Measurements from ENCODE around the gene BRD3OS. TPM values are rescaled to one million over a fixed set of nuclear protein-coding genes. Genes with fewer than 3 reads are reported as not detected.

The BRD3OS gene
- total RNA-seq, 1 donor from 2014 or later = 17.3 TPM

DNA sequence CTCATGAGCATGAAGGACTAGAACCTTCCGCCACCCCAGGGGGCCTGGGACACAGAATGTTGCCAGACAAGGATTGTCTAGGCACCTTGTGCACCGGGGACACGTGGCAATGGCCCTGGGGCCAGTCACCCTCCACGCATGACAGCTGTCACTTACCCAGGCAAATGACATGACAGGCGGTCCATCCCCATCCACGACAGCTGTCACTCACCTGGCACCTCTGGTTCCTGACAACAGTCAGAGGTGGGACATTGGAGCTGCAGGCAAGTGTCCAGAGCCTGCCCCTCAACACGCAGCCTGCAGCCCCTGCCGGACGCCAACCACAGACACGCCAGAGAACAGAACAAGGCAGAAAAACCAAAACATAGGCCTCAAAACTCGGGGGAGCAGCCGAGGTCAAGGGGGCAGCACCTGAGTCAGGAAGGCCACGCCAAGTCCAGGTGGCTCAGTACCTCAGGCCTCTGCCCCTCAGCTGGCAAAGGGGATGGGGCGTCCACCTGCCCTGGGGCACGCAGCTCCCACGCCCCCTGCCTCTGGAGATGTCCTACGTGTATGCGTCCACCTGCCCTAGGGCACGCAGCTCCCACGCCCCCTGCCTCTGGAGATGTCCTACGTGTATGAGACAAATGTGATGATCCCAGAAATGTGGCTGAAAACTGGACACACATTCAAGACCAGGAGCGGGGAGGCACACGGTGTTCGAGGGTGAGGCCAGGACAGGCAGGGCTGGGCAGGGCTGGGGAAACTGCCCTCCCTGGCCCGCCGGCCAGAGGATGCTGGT, 47.7 kb upstream of the BRD3OS start:
- POLR2A ChIA-PET = interaction anchor here (1.0 kb wide), 2 partner anchors 16 to 31 kb away, joined by 3 read pairs; no protein-coding TSS in a partner anchor
- no peaks in the 10 kb centered on the region for H3K27me3 Mint-ChIP-seq
- H3K4me3 Mint-ChIP-seq = no peak overlapping the region
- H3K9me3 Mint-ChIP-seq = no peaks in the 10 kb centered on the region
- H3K4me1 Mint-ChIP-seq = peaks cover 82% of the 10 kb centered on the region
- CTCF ChIA-PET = no interaction called here
- ATAC-seq (ENCODE audit: low read depth) (no peak), DNase-seq (no peak)
- TF ChIP-seq, protein P1, sequence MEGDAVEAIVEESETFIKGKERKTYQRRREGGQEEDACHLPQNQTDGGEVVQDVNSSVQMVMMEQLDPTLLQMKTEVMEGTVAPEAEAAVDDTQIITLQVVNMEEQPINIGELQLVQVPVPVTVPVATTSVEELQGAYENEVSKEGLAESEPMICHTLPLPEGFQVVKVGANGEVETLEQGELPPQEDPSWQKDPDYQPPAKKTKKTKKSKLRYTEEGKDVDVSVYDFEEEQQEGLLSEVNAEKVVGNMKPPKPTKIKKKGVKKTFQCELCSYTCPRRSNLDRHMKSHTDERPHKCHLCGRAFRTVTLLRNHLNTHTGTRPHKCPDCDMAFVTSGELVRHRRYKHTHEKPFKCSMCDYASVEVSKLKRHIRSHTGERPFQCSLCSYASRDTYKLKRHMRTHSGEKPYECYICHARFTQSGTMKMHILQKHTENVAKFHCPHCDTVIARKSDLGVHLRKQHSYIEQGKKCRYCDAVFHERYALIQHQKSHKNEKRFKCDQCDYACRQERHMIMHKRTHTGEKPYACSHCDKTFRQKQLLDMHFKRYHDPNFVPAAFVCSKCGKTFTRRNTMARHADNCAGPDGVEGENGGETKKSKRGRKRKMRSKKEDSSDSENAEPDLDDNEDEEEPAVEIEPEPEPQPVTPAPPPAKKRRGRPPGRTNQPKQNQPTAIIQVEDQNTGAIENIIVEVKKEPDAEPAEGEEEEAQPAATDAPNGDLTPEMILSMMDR (IDR thresholded peaks at IDR 0.05) = no peak
- peaks cover 8% of the 10 kb centered on the region for H3K36me3 Mint-ChIP-seq (ENCODE audit: low read depth)
- no peak overlapping the region for H3K27ac Mint-ChIP-seq
- intact Hi-C loops (cut with micrococcal nuclease) = no loop called here

DNA sequence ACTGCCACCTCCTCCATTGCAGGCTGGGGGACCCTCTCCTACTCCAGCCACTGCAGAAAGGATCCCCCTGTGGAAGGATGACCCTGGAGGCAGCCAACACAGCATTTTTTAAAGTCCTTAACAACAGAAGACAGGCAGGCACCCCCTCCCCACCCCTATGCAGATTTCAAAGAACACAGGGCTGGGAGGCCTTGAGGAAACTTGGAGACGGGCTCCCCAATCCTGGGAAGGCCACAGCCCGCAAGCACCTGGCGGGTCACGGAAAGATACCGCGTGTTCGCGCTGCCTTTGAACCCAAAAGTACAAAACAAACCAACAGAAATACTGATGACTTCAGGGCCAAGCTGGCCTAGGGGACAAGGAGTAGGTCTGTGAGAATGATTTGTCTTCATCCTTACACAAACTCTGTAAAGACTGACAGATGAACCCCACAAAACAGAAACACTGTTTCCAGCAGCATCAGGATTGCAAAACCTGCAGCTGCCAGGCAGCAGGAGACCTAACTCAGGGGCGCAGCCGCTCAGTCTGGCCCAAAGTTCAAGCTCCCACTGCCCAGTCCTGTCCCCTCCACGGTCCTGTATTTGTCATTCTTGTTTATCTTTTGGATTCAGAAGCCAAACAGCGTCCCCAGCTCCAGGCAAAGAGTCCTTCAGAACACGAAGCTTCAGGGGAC, 46.9 kb upstream of the BRD3OS start:
- ATAC-seq (ENCODE audit: low read depth) (no peak), DNase-seq (no peak)
- intact Hi-C loops (cut with micrococcal nuclease) = no loop called here
- TF ChIP-seq, protein P1 (IDR thresholded peaks at IDR 0.05) = no peak
- peaks cover 12% of the 10 kb centered on the region for H3K36me3 Mint-ChIP-seq (ENCODE audit: low read depth)
- H3K4me3 Mint-ChIP-seq = no peak overlapping the region
- POLR2A ChIA-PET = interaction anchor here (1.0 kb wide), 1 partner anchor 19 kb away, joined by 4 read pairs; no protein-coding TSS in a partner anchor
- no peaks in the 10 kb centered on the region for H3K27me3 Mint-ChIP-seq
- no peaks in the 10 kb centered on the region for H3K9me3 Mint-ChIP-seq
- CTCF ChIA-PET = interaction anchor here (1.7 kb wide), 1 partner anchor 22 kb away, joined by 7 read pairs; no protein-coding TSS in a partner anchor
- H3K4me1 Mint-ChIP-seq = peaks cover 81% of the 10 kb centered on the region
- peak overlapping the region; percentile 30 for H3K27ac Mint-ChIP-seq

DNA sequence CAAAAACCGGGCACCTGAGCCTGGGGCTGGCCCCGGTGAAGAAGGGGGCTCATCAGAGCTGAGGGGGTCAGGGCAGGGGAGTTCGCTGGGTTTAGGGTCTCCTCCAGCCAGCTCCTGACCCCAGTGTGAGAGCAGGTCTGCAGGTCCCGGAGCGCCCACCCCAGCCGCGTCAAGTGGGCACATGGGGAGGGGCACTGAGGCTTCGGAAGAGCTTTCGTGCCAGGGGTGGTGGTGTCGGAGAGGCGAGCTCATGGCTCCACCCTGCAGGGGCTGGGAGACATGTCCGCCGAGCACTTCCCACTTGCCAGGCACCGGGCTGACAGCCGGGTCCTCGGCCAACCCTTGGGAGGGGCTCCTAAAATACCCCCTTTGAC, 46.4 kb upstream of the BRD3OS start:
- ChIA-PET POLR2A (interaction anchor here (1.0 kb wide), 1 partner anchor 20 kb away, joined by 4 read pairs; no protein-coding TSS in a partner anchor), CTCF (interaction anchor here (1.3 to 1.7 kb wide), 2 partner anchors 23 to 33 kb away, joined by 3 to 7 read pairs; no protein-coding TSS in a partner anchor)
- Mint-ChIP-seq H3K4me3 (no peak overlapping the region), H3K4me1 (peaks cover 80% of the 10 kb centered on the region), H3K36me3 (ENCODE audit: low read depth) (peaks cover 14% of the 10 kb centered on the region), H3K9me3 (no peaks in the 10 kb centered on the region), H3K27me3 (no peaks in the 10 kb centered on the region), H3K27ac (no peak overlapping the region)
- intact Hi-C loops (cut with micrococcal nuclease) = loop anchor here (1.0 kb wide), 1 partner anchor 13 kb away; the partner anchor contains the start of gene VAV2
- DNase-seq (no peak), ATAC-seq (ENCODE audit: low read depth) (no peak)
- TF ChIP-seq, protein P1 (IDR thresholded peaks at IDR 0.05) = no peak

DNA sequence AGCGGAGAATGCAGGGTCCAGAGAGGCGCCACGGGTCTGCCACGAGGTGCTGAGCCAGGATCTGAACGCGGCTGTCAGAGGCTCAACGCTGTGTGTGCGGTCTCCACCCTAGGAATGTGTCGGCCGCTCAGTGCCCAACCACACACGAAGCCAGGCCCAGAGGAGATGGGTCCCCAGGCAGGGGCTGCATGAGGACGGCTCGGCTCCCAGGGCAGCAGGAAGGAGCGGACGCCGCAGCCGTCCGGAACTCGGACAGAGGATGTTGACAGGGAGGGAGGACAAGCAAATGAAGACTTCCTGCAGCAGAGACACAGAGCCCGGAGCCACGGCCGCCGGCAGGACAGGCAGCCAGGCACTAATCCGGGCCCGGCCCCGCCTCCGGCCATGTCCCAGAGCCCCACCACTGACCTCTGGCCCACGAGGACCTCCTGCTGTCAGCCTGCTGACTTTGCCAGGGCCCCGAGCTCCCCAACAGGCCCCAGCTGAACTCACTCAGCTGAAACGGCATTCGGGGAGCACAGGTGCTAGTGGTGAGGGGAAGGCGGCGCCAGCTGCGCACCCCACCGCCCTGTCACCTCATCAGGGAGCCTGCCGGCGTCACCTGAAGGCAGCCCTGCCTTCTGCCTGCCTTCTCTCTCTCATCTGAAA, 45.9 kb upstream of the BRD3OS start:
- no peaks in the 10 kb centered on the region for H3K9me3 Mint-ChIP-seq
- H3K27me3 Mint-ChIP-seq = no peaks in the 10 kb centered on the region
- ChIA-PET CTCF (interaction anchor here (1.3 to 1.7 kb wide), 2 partner anchors 23 to 33 kb away, joined by 3 to 7 read pairs; no protein-coding TSS in a partner anchor), POLR2A (no interaction called here)
- peak overlapping the region; percentile 83 for H3K27ac Mint-ChIP-seq
- DNase-seq (peak; percentile 44), ATAC-seq (ENCODE audit: low read depth) (peak; percentile 75)
- TF ChIP-seq, protein P1 (IDR thresholded peaks at IDR 0.05) = no peak
- peaks cover 76% of the 10 kb centered on the region for H3K4me1 Mint-ChIP-seq
- peaks cover 14% of the 10 kb centered on the region for H3K36me3 Mint-ChIP-seq (ENCODE audit: low read depth)
- intact Hi-C loops (cut with micrococcal nuclease) = loop anchor here (1.0 kb wide), 1 partner anchor 13 kb away; the partner anchor contains the start of gene VAV2
- H3K4me3 Mint-ChIP-seq = peak overlapping the region; percentile 74

All from activated B cell treated with CpG ODN at 0.5 μM for 24 hours (primary cell).